GM23338 (cell line): Measurements from ENCODE around the gene MEIOB. TPM values are rescaled to one million over a fixed set of nuclear protein-coding genes. Genes with fewer than 3 reads are reported as not detected.
"Not testable (repeated sequence)": the region's sequence is repeated elsewhere in the genome, so short reads cannot be mapped to it uniquely, and the experiment has no call there.

Experiments used
- ATAC-seq: fragments of 200-7000 bp; cut with Tn5 transposase; 3 replicates; pipeline ENCODE4 v1.9.1; 2020
- DNase-seq: peaks from one replicate; pipeline ENCODE4 v3.0.0-alpha.2; 2015; ENCODE audit warnings: low spot score
- H2AFZ ChIP-seq: fragments of 200-600 bp; sonication (generic); 2 replicates; pipeline ENCODE4 v1.8.0; 2016; ENCODE audit warnings: antibody characterized with exemption, mild to moderate bottlenecking, moderate library complexity
- H3F3A ChIP-seq: fragments of 200-600 bp; sonication (generic); replicated peaks from 2 replicates; pipeline ENCODE4 v1.8.0; 2017; ENCODE audit warnings: antibody characterized with exemption, mixed run types, low read depth
- H3K27ac ChIP-seq: fragments of 200-600 bp; sonication (generic); 2 replicates; pipeline ENCODE4 v1.6.1; 2016; ENCODE audit warnings: low read depth
- H3K27me3 ChIP-seq: fragments of 200-600 bp; sonication (generic); 2 replicates; pipeline ENCODE4 v1.8.0; 2016; ENCODE audit warnings: mild to moderate bottlenecking, mixed run types, moderate library complexity; ENCODE audit not compliant: insufficient read depth
- H3K36me3 ChIP-seq: fragments of 200-600 bp; sonication (generic); 2 replicates; pipeline ENCODE4 v1.8.0; 2016; ENCODE audit warnings: mild to moderate bottlenecking; ENCODE audit not compliant: insufficient read depth
- H3K4me1 ChIP-seq: fragments of 200-600 bp; sonication (generic); 2 replicates; pipeline ENCODE4 v1.8.0; 2016; ENCODE audit warnings: mild to moderate bottlenecking, moderate library complexity; ENCODE audit not compliant: insufficient read depth
- H3K4me2 ChIP-seq: fragments of 200-600 bp; sonication (generic); 2 replicates; pipeline ENCODE4 v1.7.1; 2017; ENCODE audit warnings: mixed run types
- H3K4me3 ChIP-seq: fragments of 200-600 bp; sonication (generic); 2 replicates; pipeline ENCODE4 v1.6.1; 2016; ENCODE audit warnings: mixed run types
- H3K79me2 ChIP-seq: fragments of 200-600 bp; sonication (generic); replicated peaks from 2 replicates; pipeline ENCODE4 v1.8.0; 2017; ENCODE audit warnings: mild to moderate bottlenecking; ENCODE audit not compliant: insufficient read depth
- H3K9me2 ChIP-seq: fragments of 200-600 bp; sonication (generic); 2 replicates; pipeline ENCODE4 v1.8.0; 2017; ENCODE audit not compliant: insufficient read depth
- H4K20me1 ChIP-seq: fragments of 200-600 bp; sonication (generic); replicated peaks from 2 replicates; pipeline ENCODE4 v1.8.0; 2017; ENCODE audit warnings: mild to moderate bottlenecking; ENCODE audit not compliant: insufficient read depth
- H3K27ac Mint-ChIP-seq: 2 replicates; pipeline ENCODE4 v1.8.0; 2020; ENCODE audit warnings: inconsistent platforms, mild to moderate bottlenecking, moderate library complexity, mixed read lengths
- H3K27me3 Mint-ChIP-seq: 3 replicates; pipeline ENCODE4 v1.8.0; 2022; ENCODE audit warnings: low read depth, mild to moderate bottlenecking, moderate library complexity, mixed read lengths, inconsistent platforms; ENCODE audit not compliant: insufficient read depth, poor library complexity
- H3K36me3 Mint-ChIP-seq: 3 replicates; pipeline ENCODE4 v1.8.0; 2021; ENCODE audit warnings: low read depth, mild to moderate bottlenecking, inconsistent platforms, moderate library complexity, mixed read lengths
- H3K4me1 Mint-ChIP-seq: 3 replicates; pipeline ENCODE4 v1.8.0; 2020; ENCODE audit warnings: mild to moderate bottlenecking, inconsistent platforms, mixed read lengths
- H3K4me3 Mint-ChIP-seq: 3 replicates; pipeline ENCODE4 v1.8.0; 2021; ENCODE audit warnings: moderate library complexity, mild to moderate bottlenecking, inconsistent platforms, mixed read lengths
- H3K9me3 Mint-ChIP-seq: 3 replicates; pipeline ENCODE4 v1.8.0; 2020; ENCODE audit warnings: moderate library complexity, mild to moderate bottlenecking, inconsistent platforms, mixed read lengths
- EZH2phosphoT487 ChIP-seq: fragments of 200-600 bp; sonication (generic); IDR thresholded peaks from one replicate; pipeline ENCODE4 v1.8.1; 2018; ENCODE audit warnings: antibody characterized with exemption; ENCODE audit not compliant: unreplicated experiment
- JUNB ChIP-seq: IDR thresholded peaks from one replicate; pipeline ENCODE4 v1.6.1; 2016; ENCODE audit warnings: antibody characterized with exemption; ENCODE audit not compliant: unreplicated experiment
- NANOG ChIP-seq: IDR thresholded peaks from 2 replicates; pipeline ENCODE4 v1.6.1; 2016; ENCODE audit warnings: antibody characterized with exemption, borderline replicate concordance
- polyA plus RNA-seq: library from polyadenylated mRNA; unstranded; fragments of >200 nt; fragmentation: Nextera tagmentation; extraction: Ambion mirVana; gene quantifications from 2 replicates; pipeline ENCODE4 v1.2.1, GENCODE V29; 2016
- total RNA-seq: library from RNA; depleted of rRNA; stranded (reverse); fragments of >200 nt; shearing (Covaris generic); gene quantifications from 2 replicates; pipeline ENCODE4 v1.2.3, GENCODE V29; 2014
- TF ChIP-seq, protein P1 (sequence below), 2 experiments: fragments of 200-600 bp in 1 of 2; sonication (generic) in 1 of 2; conservative IDR thresholded peaks; 2 replicates each; pipeline versions ENCODE4 v1.5.1 to v1.6.1; 2016 to 2017; ENCODE audit warnings: antibody characterized with exemption in 2 of 2, low read depth in 2 of 2, mild to moderate bottlenecking in 2 of 2, moderate library complexity in 1 of 2
- TF ChIP-seq, protein P2 (sequence below): IDR thresholded peaks from one replicate; pipeline ENCODE4 v1.6.1; 2018; ENCODE audit warnings: antibody characterized with exemption; ENCODE audit not compliant: unreplicated experiment

MEIOB gene
- total and polyA plus RNA-seq, 2 experiments from 2014 or later: 7.3 to 8.7 TPM

DNA sequence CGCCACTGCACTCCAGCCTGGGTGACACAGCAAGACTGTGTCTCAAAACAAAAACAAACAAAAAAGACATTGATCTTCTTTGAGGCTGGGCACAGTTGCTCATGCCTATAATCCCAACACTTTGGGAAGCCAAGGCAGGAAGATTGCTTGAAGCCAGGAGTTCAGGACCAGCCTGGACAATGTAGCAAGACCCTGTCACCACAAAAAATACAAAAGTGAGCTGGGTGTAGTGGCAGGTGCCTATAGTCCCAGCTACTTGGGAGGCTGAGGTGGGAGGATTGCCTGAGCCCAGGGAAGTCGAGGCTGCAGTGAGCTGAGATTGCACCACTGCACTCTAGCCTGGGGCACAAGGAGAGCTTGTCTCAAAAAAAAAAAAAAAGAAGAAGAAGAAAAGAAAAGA, 25.7 kb upstream of the MEIOB start:
- H3K4me2 ChIP-seq, H3K36me3 Mint-ChIP-seq, H3K79me2 ChIP-seq, H3F3A ChIP-seq, DNase-seq, H3K9me2 ChIP-seq, H3K4me1 ChIP-seq, ATAC-seq, H3K9me3 Mint-ChIP-seq, H3K36me3 ChIP-seq, H3K4me3 ChIP-seq, H3K4me1 Mint-ChIP-seq, H3K27me3 ChIP-seq, H4K20me1 ChIP-seq, H3K27ac Mint-ChIP-seq, H3K27ac ChIP-seq, H2AFZ ChIP-seq, H3K27me3 Mint-ChIP-seq, H3K4me3 Mint-ChIP-seq: not testable (repeated sequence)

DNA sequence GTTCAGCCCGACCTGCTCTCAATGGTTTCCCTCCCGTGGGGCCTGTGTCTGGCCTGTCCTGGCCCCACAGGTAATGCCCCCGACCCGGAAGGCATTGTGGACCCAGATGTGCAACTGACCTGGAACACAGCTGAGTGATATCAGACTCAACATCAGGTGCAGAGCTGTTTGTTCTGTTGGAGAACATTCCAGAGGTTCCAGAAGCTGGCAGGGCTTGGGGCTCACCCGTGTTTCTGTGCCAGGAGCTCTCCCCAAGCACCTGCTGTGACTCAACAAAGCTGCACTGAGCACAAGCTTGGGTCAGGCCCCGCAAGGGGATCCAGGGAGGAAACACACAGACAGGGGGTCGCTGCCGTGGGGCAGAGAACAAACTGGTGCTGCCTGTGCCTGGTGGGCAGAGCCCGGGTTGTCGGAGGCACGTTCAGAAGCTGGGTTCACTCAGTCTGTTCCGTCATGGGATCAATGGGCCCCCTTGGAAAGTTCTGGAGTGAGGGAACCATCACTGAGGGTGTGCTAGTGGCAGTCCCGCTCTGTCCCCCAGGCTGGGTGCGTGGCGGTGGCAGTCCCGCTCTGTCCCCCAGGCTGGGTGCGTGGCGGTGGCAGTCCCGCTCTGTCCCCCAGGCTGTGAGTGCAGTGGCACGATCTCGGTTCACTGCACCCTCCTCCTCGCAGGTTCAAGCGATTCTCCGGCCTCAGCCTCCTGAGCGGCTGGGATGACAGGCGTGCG, 24.1 kb upstream of the MEIOB start:
- Histone ChIP-seq H3K27ac (no peak overlapping the region), H3F3A (no peaks in the 10 kb centered on the region), H3K4me1 (peaks cover 4% of the 10 kb centered on the region; the same call in 1 of the 2 replicates), H3K79me2 (no peaks in the 10 kb centered on the region), H3K4me3 (no peak overlapping the region), H3K36me3 (no peaks in the 10 kb centered on the region), H3K9me2 (no peaks in the 10 kb centered on the region), H2AFZ (peak overlapping the region; percentile 52; the same call in 1 of the 2 replicates), H4K20me1 (no peaks in the 10 kb centered on the region), H3K4me2 (no peak overlapping the region), H3K27me3 (no peaks in the 10 kb centered on the region)
- H3K27me3 Mint-ChIP-seq: peaks cover 3% of the 10 kb centered on the region
- peak; percentile 22; the same call in 1 of the 3 replicates for ATAC-seq
- H3K4me3 Mint-ChIP-seq: no peak overlapping the region; the same call in 2 of the 3 replicates
- H3K4me1 Mint-ChIP-seq: peaks cover 4% of the 10 kb centered on the region; the same call in 2 of the 3 replicates
- H3K36me3 Mint-ChIP-seq: no peaks in the 10 kb centered on the region
- no peaks in the 10 kb centered on the region for H3K9me3 Mint-ChIP-seq
- no peak for DNase-seq
- H3K27ac Mint-ChIP-seq: no peak overlapping the region
- TF ChIP-seq, protein P1, sequence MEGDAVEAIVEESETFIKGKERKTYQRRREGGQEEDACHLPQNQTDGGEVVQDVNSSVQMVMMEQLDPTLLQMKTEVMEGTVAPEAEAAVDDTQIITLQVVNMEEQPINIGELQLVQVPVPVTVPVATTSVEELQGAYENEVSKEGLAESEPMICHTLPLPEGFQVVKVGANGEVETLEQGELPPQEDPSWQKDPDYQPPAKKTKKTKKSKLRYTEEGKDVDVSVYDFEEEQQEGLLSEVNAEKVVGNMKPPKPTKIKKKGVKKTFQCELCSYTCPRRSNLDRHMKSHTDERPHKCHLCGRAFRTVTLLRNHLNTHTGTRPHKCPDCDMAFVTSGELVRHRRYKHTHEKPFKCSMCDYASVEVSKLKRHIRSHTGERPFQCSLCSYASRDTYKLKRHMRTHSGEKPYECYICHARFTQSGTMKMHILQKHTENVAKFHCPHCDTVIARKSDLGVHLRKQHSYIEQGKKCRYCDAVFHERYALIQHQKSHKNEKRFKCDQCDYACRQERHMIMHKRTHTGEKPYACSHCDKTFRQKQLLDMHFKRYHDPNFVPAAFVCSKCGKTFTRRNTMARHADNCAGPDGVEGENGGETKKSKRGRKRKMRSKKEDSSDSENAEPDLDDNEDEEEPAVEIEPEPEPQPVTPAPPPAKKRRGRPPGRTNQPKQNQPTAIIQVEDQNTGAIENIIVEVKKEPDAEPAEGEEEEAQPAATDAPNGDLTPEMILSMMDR (conservative IDR thresholded peaks at IDR 0.05; ENCODE audit: low read depth in 2 of 2): no peak
- TF ChIP-seq NANOG: no peak

DNA sequence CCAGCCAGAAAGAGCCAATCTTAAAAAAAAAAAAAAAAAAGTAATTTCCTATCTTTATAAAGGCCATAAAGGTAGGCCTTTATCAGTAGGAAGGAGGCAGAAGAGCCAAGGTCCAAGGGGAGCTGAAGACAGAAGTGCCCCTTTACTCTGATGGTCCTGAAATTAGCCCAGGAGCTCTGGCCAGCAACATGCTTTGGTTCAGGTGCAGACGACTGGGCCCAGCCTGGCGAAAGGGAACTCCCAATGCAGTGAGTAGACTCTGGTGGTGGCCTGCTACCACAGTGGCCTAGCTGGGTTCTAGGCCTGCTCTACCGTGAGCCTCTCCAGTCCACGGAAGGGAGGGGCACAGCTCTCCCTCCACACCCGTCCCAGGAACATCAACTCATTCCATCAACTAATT, 23.1 kb upstream of the MEIOB start:
- no peak overlapping the region for H3K27ac Mint-ChIP-seq
- H3K27me3 Mint-ChIP-seq: peaks cover 2% of the 10 kb centered on the region
- no peak for ATAC-seq
- DNase-seq: no peak
- H3K27me3 ChIP-seq: no peaks in the 10 kb centered on the region
- no peaks in the 10 kb centered on the region for H3K36me3 ChIP-seq
- H3K9me2 ChIP-seq: no peaks in the 10 kb centered on the region
- no peaks in the 10 kb centered on the region for H3K36me3 Mint-ChIP-seq
- H3K4me1 ChIP-seq: peaks cover 4% of the 10 kb centered on the region; the same call in 1 of the 2 replicates
- no peaks in the 10 kb centered on the region for H3K79me2 ChIP-seq
- no peaks in the 10 kb centered on the region for H3K9me3 Mint-ChIP-seq
- no peak overlapping the region for H3K4me3 ChIP-seq
- no peak overlapping the region for H3K27ac ChIP-seq
- no peak overlapping the region for H3K4me2 ChIP-seq
- no peaks in the 10 kb centered on the region for H4K20me1 ChIP-seq
- H2AFZ ChIP-seq: no peak overlapping the region
- H3K4me3 Mint-ChIP-seq: no peak overlapping the region
- H3K4me1 Mint-ChIP-seq: peaks cover 4% of the 10 kb centered on the region; the same call in 2 of the 3 replicates
- no peaks in the 10 kb centered on the region for H3F3A ChIP-seq
- TF ChIP-seq, protein P2, sequence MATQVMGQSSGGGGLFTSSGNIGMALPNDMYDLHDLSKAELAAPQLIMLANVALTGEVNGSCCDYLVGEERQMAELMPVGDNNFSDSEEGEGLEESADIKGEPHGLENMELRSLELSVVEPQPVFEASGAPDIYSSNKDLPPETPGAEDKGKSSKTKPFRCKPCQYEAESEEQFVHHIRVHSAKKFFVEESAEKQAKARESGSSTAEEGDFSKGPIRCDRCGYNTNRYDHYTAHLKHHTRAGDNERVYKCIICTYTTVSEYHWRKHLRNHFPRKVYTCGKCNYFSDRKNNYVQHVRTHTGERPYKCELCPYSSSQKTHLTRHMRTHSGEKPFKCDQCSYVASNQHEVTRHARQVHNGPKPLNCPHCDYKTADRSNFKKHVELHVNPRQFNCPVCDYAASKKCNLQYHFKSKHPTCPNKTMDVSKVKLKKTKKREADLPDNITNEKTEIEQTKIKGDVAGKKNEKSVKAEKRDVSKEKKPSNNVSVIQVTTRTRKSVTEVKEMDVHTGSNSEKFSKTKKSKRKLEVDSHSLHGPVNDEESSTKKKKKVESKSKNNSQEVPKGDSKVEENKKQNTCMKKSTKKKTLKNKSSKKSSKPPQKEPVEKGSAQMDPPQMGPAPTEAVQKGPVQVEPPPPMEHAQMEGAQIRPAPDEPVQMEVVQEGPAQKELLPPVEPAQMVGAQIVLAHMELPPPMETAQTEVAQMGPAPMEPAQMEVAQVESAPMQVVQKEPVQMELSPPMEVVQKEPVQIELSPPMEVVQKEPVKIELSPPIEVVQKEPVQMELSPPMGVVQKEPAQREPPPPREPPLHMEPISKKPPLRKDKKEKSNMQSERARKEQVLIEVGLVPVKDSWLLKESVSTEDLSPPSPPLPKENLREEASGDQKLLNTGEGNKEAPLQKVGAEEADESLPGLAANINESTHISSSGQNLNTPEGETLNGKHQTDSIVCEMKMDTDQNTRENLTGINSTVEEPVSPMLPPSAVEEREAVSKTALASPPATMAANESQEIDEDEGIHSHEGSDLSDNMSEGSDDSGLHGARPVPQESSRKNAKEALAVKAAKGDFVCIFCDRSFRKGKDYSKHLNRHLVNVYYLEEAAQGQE: no peak
- TF ChIP-seq JUNB (no peak), EZH2phosphoT487 (no peak)
